H9 (cell line): ENCODE measurements around the gene CACNA1H. TPM values are rescaled to one million over a fixed set of nuclear protein-coding genes. Genes with fewer than 3 reads are reported as not detected.

Source experiments
- DNase-seq: peaks from one replicate; pipeline ENCODE4 v3.0.0-alpha.2; 2017
- H2AFZ ChIP-seq: one replicate; pipeline ENCODE4 v1.6.1; 2013; ENCODE audit warnings: mild to moderate bottlenecking, low read length, control low read depth, moderate library complexity
- H2AK5ac ChIP-seq: 2 replicates; pipeline ENCODE4 v1.6.1; 2013; ENCODE audit warnings: low read length, control low read depth, mixed read lengths; ENCODE audit not compliant: insufficient read length
- H2BK120ac ChIP-seq: one replicate; pipeline ENCODE4 v1.6.1; 2013; ENCODE audit warnings: low read depth, mild to moderate bottlenecking, low read length, control low read depth, inconsistent platforms; ENCODE audit not compliant: poor library complexity, severe bottlenecking
- H2BK12ac ChIP-seq: 2 replicates; pipeline ENCODE4 v1.6.1; 2013; ENCODE audit warnings: low read length, control low read depth, mixed read lengths, low read depth; ENCODE audit not compliant: insufficient read length
- H2BK15ac ChIP-seq: 2 replicates; pipeline ENCODE4 v1.6.1; 2013; ENCODE audit warnings: low read depth, low read length, control low read depth
- H2BK20ac ChIP-seq: one replicate; pipeline ENCODE4 v1.6.1; 2013; ENCODE audit warnings: low read depth, mild to moderate bottlenecking, low read length, control low read depth, inconsistent platforms; ENCODE audit not compliant: poor library complexity, severe bottlenecking
- H2BK5ac ChIP-seq: 2 replicates; pipeline ENCODE4 v1.6.1; 2013; ENCODE audit warnings: low read length, control low read depth, mixed read lengths; ENCODE audit not compliant: insufficient read length
- H3K14ac ChIP-seq: 2 replicates; pipeline ENCODE4 v1.6.1; 2013; ENCODE audit warnings: low read length, control low read depth; ENCODE audit not compliant: insufficient read depth
- H3K18ac ChIP-seq: 2 replicates; pipeline ENCODE4 v1.6.1; 2013; ENCODE audit warnings: low read depth, mild to moderate bottlenecking, mixed read lengths, low read length, control low read depth; ENCODE audit not compliant: insufficient read length
- H3K23ac ChIP-seq: 2 replicates; pipeline ENCODE4 v1.6.1; 2013; ENCODE audit warnings: low read length, control low read depth, mixed read lengths, low read depth; ENCODE audit not compliant: insufficient read length
- H3K23me2 ChIP-seq: 2 replicates; pipeline ENCODE4 v1.6.1; 2013; ENCODE audit warnings: low read depth, mild to moderate bottlenecking, mixed read lengths, low read length, control low read depth; ENCODE audit not compliant: insufficient read length, poor library complexity, severe bottlenecking
- H3K27ac ChIP-seq: 2 replicates; pipeline ENCODE4 v1.5.1; 2013; ENCODE audit warnings: low read length, control low read depth, mixed read lengths, low read depth; ENCODE audit not compliant: insufficient read length
- H3K27me3 ChIP-seq: 2 replicates; pipeline ENCODE4 v1.6.1; 2013; ENCODE audit warnings: low read length, control low read depth, inconsistent platforms; ENCODE audit not compliant: insufficient read depth
- H3K4ac ChIP-seq: 2 replicates; pipeline ENCODE4 v1.6.1; 2013; ENCODE audit warnings: low read depth, mild to moderate bottlenecking, control low read depth, inconsistent platforms, low read length, moderate library complexity
- H3K4me1 ChIP-seq: 2 replicates; pipeline ENCODE4 v1.6.1; 2013; ENCODE audit warnings: low read length, control low read depth, inconsistent platforms; ENCODE audit not compliant: insufficient read depth
- H3K4me2 ChIP-seq: 2 replicates; pipeline ENCODE4 v1.6.1; 2013; ENCODE audit warnings: low read length, control low read depth, mixed read lengths; ENCODE audit not compliant: insufficient read length, insufficient read depth
- H3K56ac ChIP-seq: 2 replicates; pipeline ENCODE4 v1.6.1; 2013; ENCODE audit warnings: low read depth, mild to moderate bottlenecking, mixed read lengths, low read length, control low read depth; ENCODE audit not compliant: insufficient read length
- H3K79me1 ChIP-seq: 2 replicates; pipeline ENCODE4 v1.6.1; 2013; ENCODE audit warnings: low read depth, mild to moderate bottlenecking, moderate library complexity, low read length, control low read depth, inconsistent platforms; ENCODE audit not compliant: insufficient read depth, poor library complexity, severe bottlenecking
- H3K79me2 ChIP-seq: 2 replicates; pipeline ENCODE4 v1.6.1; 2013; ENCODE audit warnings: low read length, control low read depth, inconsistent platforms; ENCODE audit not compliant: insufficient read depth
- H3K9ac ChIP-seq: 2 replicates; pipeline ENCODE4 v1.6.1; 2013; ENCODE audit warnings: low read length, control low read depth, mixed read lengths; ENCODE audit not compliant: insufficient read length; ENCODE audit errors: extremely low read depth
- H3K9me3 ChIP-seq: one replicate; pipeline ENCODE4 v1.6.1; 2013; ENCODE audit warnings: low read depth, low read length, inconsistent platforms; ENCODE audit not compliant: control insufficient read depth
- H3T11ph ChIP-seq: one replicate; pipeline ENCODE4 v1.6.1; 2013; ENCODE audit warnings: mild to moderate bottlenecking, low read length, control low read depth, inconsistent platforms
- H4K20me1 ChIP-seq: one replicate; pipeline ENCODE4 v1.6.1; 2013; ENCODE audit not compliant: control insufficient read depth, insufficient read length, insufficient read depth
- H4K5ac ChIP-seq: 2 replicates; pipeline ENCODE4 v1.6.1; 2013; ENCODE audit warnings: low read depth, mild to moderate bottlenecking, mixed read lengths, low read length, control low read depth; ENCODE audit not compliant: insufficient read length
- H4K8ac ChIP-seq: replicated peaks from 2 replicates; pipeline ENCODE4 v1.6.1; 2013; ENCODE audit warnings: low read length, control low read depth, mixed read lengths, low read depth; ENCODE audit not compliant: insufficient read length
- H4K91ac ChIP-seq: 2 replicates; pipeline ENCODE4 v1.6.1; 2013; ENCODE audit warnings: low read depth, mild to moderate bottlenecking, moderate library complexity, mixed read lengths, low read length, control low read depth; ENCODE audit not compliant: insufficient read length
- H3K27ac Mint-ChIP-seq, 3 experiments: 2 replicates in 2 of 3; 3 replicates in 1 of 3; pipeline ENCODE4 v1.8.0; 2020 to 2021; ENCODE audit warnings: mixed read lengths in 3 of 3, mild to moderate bottlenecking in 1 of 3, moderate library complexity in 1 of 3
- H3K27me3 Mint-ChIP-seq: 2 replicates; pipeline ENCODE4 v1.8.0; 2021; ENCODE audit warnings: low read depth, mild to moderate bottlenecking, moderate library complexity, mixed read lengths
- H3K36me3 Mint-ChIP-seq, 3 experiments: 2 replicates in 2 of 3; 3 replicates in 1 of 3; pipeline ENCODE4 v1.8.0; 2020 to 2021; ENCODE audit warnings: low read depth in 3 of 3, mixed read lengths in 3 of 3; ENCODE audit not compliant: insufficient read depth in 1 of 3
- H3K4me1 Mint-ChIP-seq, 2 experiments: 2 replicates each; pipeline ENCODE4 v1.8.0; 2020; ENCODE audit warnings: mixed read lengths in 2 of 2
- H3K4me3 Mint-ChIP-seq, 2 experiments: 2 replicates in 1 of 2; 3 replicates in 1 of 2; pipeline ENCODE4 v1.8.0; 2020 to 2021; ENCODE audit warnings: mild to moderate bottlenecking in 2 of 2, mixed read lengths in 2 of 2, moderate library complexity in 1 of 2
- H3K9me3 Mint-ChIP-seq, 2 experiments: 2 replicates in 1 of 2; 3 replicates in 1 of 2; pipeline ENCODE4 v1.8.0; 2020; ENCODE audit warnings: mild to moderate bottlenecking in 2 of 2, mixed read lengths in 2 of 2, moderate library complexity in 1 of 2
- WGBS: extraction: QIAGEN DNeasy Blood & Tissue Kit; methylation state at CpG from one replicate; pipeline ENCODE4 v1.1.7; 2013; ENCODE audit warnings: missing lambda C conversion rate, low lambda C conversion rate, mixed read lengths; ENCODE audit not compliant: insufficient read length; ENCODE audit errors: extremely low coverage; 5-methylcytosine and 5-hydroxymethylcytosine counted together
- total RNA-seq: library from RNA; stranded (reverse); gene quantifications from 2 replicates; pipeline ENCODE4 v1.2.1, GENCODE V29; 2021
- TF ChIP-seq, protein P1 (sequence below): fragments of 200-600 bp; sonication (generic); conservative IDR thresholded peaks from 3 replicates; pipeline ENCODE4 v1.8.0; 2021; ENCODE audit warnings: antibody characterized with exemption, mild to moderate bottlenecking

Gene CACNA1H
- total RNA-seq, 1 experiment from 2014 or later = 43.3 TPM

DNA sequence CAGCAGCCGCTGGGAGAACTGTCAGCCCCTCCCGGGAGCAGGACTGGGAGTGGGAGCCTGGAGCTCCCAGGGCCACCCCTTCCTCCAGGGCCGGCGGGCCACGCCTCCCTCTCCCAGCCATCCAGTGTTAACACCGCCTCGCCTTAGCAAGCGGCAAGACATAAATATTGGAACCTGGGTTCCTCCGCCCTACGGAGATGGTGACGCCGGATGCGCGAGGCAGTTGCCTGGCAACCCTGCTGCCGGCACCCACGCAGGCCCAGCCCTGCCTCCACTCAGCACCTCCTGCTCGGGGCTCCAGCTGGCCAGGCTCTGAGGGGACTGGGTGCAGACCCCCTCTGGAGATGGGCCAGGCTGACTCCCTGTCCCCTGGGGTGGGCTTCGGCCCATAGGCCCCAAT, 27.4 kb upstream of the CACNA1H start:
- Histone ChIP-seq H3K79me2 (no peaks in the 10 kb centered on the region), H3K27ac (no peak overlapping the region), H3K9ac (no peak overlapping the region)

More for the DNA sequence above, 27.4 kb upstream of the CACNA1H start:
- Histone ChIP-seq H3T11ph (no peak overlapping the region), H2BK5ac (no peak overlapping the region), H3K4me2 (no peak overlapping the region), H4K5ac (no peak overlapping the region), H2AK5ac (no peak overlapping the region), H4K91ac (no peak overlapping the region), H3K4ac (no peak overlapping the region), H2BK15ac (no peak overlapping the region), H3K9me3 (no peaks in the 10 kb centered on the region), H3K14ac (no peak overlapping the region), H3K23me2 (no peaks in the 10 kb centered on the region), H2BK20ac (no peak overlapping the region), H3K23ac (no peak overlapping the region), H3K56ac (no peak overlapping the region), H4K20me1 (no peaks in the 10 kb centered on the region), H2AFZ (no peak overlapping the region), H3K4me1 (no peaks in the 10 kb centered on the region), H2BK12ac (no peak overlapping the region), H3K79me1 (no peaks in the 10 kb centered on the region), H4K8ac (no peak overlapping the region), H3K18ac (no peak overlapping the region), H2BK120ac (no peak overlapping the region), H3K27me3 (no peaks in the 10 kb centered on the region)
- DNase-seq = no peak
- Mint-ChIP-seq H3K4me1 (peaks cover 0 to 7% of the 10 kb centered on the region in 2 experiments; a peak in 1 of 4 replicates), H3K27me3 (peaks cover 2% of the 10 kb centered on the region; the same call in 1 of the 2 replicates), H3K4me3 (no peak overlapping the region), H3K27ac (no peak overlapping the region), H3K9me3 (no peaks in the 10 kb centered on the region), H3K36me3 (no peaks in the 10 kb centered on the region)
- TF ChIP-seq, protein P1, sequence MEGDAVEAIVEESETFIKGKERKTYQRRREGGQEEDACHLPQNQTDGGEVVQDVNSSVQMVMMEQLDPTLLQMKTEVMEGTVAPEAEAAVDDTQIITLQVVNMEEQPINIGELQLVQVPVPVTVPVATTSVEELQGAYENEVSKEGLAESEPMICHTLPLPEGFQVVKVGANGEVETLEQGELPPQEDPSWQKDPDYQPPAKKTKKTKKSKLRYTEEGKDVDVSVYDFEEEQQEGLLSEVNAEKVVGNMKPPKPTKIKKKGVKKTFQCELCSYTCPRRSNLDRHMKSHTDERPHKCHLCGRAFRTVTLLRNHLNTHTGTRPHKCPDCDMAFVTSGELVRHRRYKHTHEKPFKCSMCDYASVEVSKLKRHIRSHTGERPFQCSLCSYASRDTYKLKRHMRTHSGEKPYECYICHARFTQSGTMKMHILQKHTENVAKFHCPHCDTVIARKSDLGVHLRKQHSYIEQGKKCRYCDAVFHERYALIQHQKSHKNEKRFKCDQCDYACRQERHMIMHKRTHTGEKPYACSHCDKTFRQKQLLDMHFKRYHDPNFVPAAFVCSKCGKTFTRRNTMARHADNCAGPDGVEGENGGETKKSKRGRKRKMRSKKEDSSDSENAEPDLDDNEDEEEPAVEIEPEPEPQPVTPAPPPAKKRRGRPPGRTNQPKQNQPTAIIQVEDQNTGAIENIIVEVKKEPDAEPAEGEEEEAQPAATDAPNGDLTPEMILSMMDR = no peak
- no CpG with 5 or more reads among the region's 18 CpGs for WGBS
